ENCODE measurements around the gene GPRIN2.
"Not testable (repeated sequence)": the region's sequence is repeated elsewhere in the genome, so short reads cannot be mapped to it uniquely, and the experiment has no call there.

DNA sequence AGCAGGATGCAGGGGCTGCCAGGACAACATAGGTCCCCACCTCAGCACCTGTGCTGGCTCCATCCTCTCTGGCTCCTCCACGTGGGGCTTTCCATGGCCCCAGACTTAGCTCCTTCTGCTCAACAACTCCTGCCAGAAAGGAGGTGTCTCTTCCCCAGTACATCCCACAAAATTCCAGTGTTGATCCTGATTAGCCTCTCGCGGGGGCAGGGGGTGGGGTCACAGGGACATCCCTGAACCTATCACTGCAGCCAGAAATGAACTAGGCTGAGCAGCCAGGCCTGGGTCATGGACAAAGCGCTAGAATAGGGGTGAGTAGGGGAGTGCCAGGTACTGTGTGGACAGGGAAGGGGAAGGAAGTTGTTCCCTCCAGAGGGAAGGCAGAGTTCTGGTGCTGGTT is 17.4 kb upstream of the GPRIN2 start:
- TF ChIP-seq POLR2A, CTCF (IDR thresholded peaks at IDR 0.05): not testable (repeated sequence)

Data from testis (tissue), 2 donors.